Ovary (tissue), 9 donors: ENCODE data around the gene MEGF6. TPM values are rescaled to one million over a fixed set of nuclear protein-coding genes. Genes with fewer than 3 reads are reported as not detected.
"Not testable (repeated sequence)": the region's sequence is repeated elsewhere in the genome, so short reads cannot be mapped to it uniquely, and the experiment has no call there.

Source experiments
- DNase-seq, 5 donors: peaks; one replicate each; pipeline ENCODE4 v3.0.0-alpha.2; 2019 to 2020
- H3K27ac ChIP-seq, 2 donors: fragments of 200-600 bp; one replicate each; pipeline versions ENCODE4 v1.5.1 to v1.8.0; 2019 to 2022
- H3K27me3 ChIP-seq: fragments of 200-600 bp; one replicate; pipeline ENCODE4 v1.8.0; 2022
- H3K36me3 ChIP-seq: fragments of 200-600 bp; sonication (generic); one replicate; pipeline ENCODE4 v1.5.1; 2019
- H3K4me1 ChIP-seq: one replicate; pipeline ENCODE4 v1.8.1; 2013; ENCODE audit warnings: mild to moderate bottlenecking, moderate library complexity; ENCODE audit not compliant: insufficient read depth
- H3K4me3 ChIP-seq: fragments of 200-600 bp; sonication (generic); one replicate; pipeline ENCODE4 v1.5.1; 2017
- H3K9me3 ChIP-seq, 2 donors: fragments of 200-600 bp in 1 of 2; sonication (generic) in 1 of 2; one replicate each; pipeline versions ENCODE4 v1.5.1 to v1.8.1; 2013 to 2019; ENCODE audit warnings: mild to moderate bottlenecking in 1 of 2, moderate library complexity in 1 of 2
- EP300 ChIP-seq: sonication (generic); formaldehyde crosslinking; IDR thresholded peaks from one replicate; pipeline ENCODE4 v1.6.1; 2017; ENCODE audit warnings: antibody characterized with exemption
- POLR2A ChIP-seq: fragments of 450-650 bp; IDR thresholded peaks from one replicate; pipeline ENCODE4 v1.6.1; 2017; ENCODE audit warnings: antibody characterized with exemption, mild to moderate bottlenecking, moderate library complexity
- WGBS, 3 donors: extraction: QIAGEN DNeasy Blood & Tissue Kit in 1 of 3; methylation state at CpG; one replicate each; pipeline versions ENCODE4 v1.1.5 to v1.1.7; 2013 to 2017; 5-methylcytosine and 5-hydroxymethylcytosine counted together
- intact Hi-C, 4 donors: fragments of 100-400 bp; cut with DNase I; formaldehyde crosslinking; loops; one replicate each; pipeline versions ENCODE4 v1.11.0 to v1.15.1; 2022 to 2023
- polyA plus RNA-seq, 2 donors: library from polyadenylated mRNA; stranded (reverse); fragments of 200-250 nt in 1 of 2; fragments of 350-450 nt in 1 of 2; fragmentation: Illumina TruSeq in 1 of 2; extraction: RNeasy Lipid Tissue Mini Kit (QIAGEN cat#74804) in 1 of 2; gene quantifications; one replicate each; pipeline ENCODE4 v1.2.3, GENCODE V29; 2013 to 2014
- total RNA-seq, 7 donors: library from RNA; depleted of rRNA in 2 of 7; stranded (reverse); fragments of >200 nt in 2 of 7; fragmentation: NEBNext Ultra II Directional in 3 of 7; extraction: Animal tissue kit (Norgen Biotek cat#: 25700) in 3 of 7; gene quantifications; one replicate each; pipeline versions ENCODE4 v1.1.0 to v1.2.4, GENCODE V29; 2016 to 2023
- TF ChIP-seq, protein P1 (sequence below), 3 donors: fragments of 450-650 bp in 2 of 3; fragments of 200-600 bp in 1 of 3; IDR thresholded peaks; one replicate each; pipeline versions ENCODE4 v1.5.1 to v1.8.0; 2016 to 2022; ENCODE audit warnings: antibody characterized with exemption in 3 of 3, mild to moderate bottlenecking in 1 of 3
- donor health status: DM: no; HTN: no; CAD: no; lungs with moderate emphysema.
- donor health status: DM: no; HTN: no; CAD: no.
- donor health status: Bipolar disorder and iron deficiency.
- donor health status: DM: yes; HTN: yes; CAD: no.
- donor health status: DM: no; HTN: no; CAD: no.
- donor health status: DM: yes; HTN: yes; CAD: no.

The MEGF6 gene
- total and polyA plus RNA-seq, 9 donors, result 0.10 to 117 (median 12.5) TPM

- DNase-seq, result no peak
- Histone ChIP-seq H3K4me1 (no peaks in the 10 kb centered on the region), H3K27ac (no peak overlapping the region), H3K36me3 (no peaks in the 10 kb centered on the region), H3K4me3 (no peak overlapping the region), H3K27me3 (no peaks in the 10 kb centered on the region), H3K9me3 (no peaks in the 10 kb centered on the region)
- 88 to 100% (median 92%) methylated on average over 4 to 8 of the region's 8 CpGs for WGBS, 3 donors
- no peak for TF ChIP-seq EP300
- TF ChIP-seq POLR2A, result no peak
- TF ChIP-seq, protein P1, sequence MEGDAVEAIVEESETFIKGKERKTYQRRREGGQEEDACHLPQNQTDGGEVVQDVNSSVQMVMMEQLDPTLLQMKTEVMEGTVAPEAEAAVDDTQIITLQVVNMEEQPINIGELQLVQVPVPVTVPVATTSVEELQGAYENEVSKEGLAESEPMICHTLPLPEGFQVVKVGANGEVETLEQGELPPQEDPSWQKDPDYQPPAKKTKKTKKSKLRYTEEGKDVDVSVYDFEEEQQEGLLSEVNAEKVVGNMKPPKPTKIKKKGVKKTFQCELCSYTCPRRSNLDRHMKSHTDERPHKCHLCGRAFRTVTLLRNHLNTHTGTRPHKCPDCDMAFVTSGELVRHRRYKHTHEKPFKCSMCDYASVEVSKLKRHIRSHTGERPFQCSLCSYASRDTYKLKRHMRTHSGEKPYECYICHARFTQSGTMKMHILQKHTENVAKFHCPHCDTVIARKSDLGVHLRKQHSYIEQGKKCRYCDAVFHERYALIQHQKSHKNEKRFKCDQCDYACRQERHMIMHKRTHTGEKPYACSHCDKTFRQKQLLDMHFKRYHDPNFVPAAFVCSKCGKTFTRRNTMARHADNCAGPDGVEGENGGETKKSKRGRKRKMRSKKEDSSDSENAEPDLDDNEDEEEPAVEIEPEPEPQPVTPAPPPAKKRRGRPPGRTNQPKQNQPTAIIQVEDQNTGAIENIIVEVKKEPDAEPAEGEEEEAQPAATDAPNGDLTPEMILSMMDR (IDR thresholded peaks at IDR 0.05), result no peak
- intact Hi-C loops, result no loop called here
These were observed 32.9 kb downstream of the MEGF6 start for GRCh38 chr1:3578433-3578805.

GRCh38 chr1:3577711-3578432 lies 33.4 kb downstream of the MEGF6 start:
- DNase-seq, result no peak
- Histone ChIP-seq H3K27ac (no peak overlapping the region), H3K9me3 (no peaks in the 10 kb centered on the region), H3K27me3 (no peaks in the 10 kb centered on the region), H3K4me1 (no peaks in the 10 kb centered on the region), H3K36me3 (no peaks in the 10 kb centered on the region), H3K4me3 (no peak overlapping the region)
- intact Hi-C loops, result no loop called here
- WGBS, 3 donors, result 60 to 70% (median 60%) methylated on average over 26 to 27 of the region's 27 CpGs
- TF ChIP-seq POLR2A, result no peak
- TF ChIP-seq, protein P1 (IDR thresholded peaks at IDR 0.05), result no peak
- no peak for TF ChIP-seq EP300

GRCh38 chr1:3577300-3577699 lies 34.0 kb downstream of the MEGF6 start:
- WGBS, 3 donors, result 15 to 32% (median 17%) methylated on average over 7 of the region's 7 CpGs
- intact Hi-C loops, result no loop called here
- no peaks in the 10 kb centered on the region for H3K9me3 ChIP-seq
- H3K27me3 ChIP-seq, result no peaks in the 10 kb centered on the region
- H3K36me3 ChIP-seq, result no peaks in the 10 kb centered on the region
- no peak for DNase-seq
- H3K4me3 ChIP-seq, result no peak overlapping the region
- no peak for TF ChIP-seq POLR2A
- no peak for TF ChIP-seq EP300
- TF ChIP-seq, protein P1 (IDR thresholded peaks at IDR 0.05), result no peak
- no peak overlapping the region for H3K27ac ChIP-seq
- no peaks in the 10 kb centered on the region for H3K4me1 ChIP-seq

DNA sequence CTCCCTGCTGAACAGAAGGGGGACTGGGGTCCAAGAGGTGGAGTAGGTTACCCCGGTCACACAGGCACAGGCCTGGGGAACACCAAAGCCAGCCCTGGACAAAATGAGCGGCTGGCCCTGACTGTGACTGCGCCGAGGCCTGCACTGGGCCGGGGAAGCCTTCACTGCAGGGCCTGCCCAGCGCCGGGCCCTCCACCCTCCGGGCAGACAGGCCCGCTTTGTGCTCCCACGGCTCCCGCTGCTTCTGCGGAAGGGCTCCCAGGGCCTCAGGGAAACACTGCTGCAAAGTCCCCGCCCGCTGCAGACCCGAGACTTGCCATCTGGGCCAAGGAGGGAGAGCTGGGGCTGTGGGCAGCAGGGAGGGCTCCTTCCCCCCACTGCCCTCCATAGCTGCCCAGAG lies 35.3 kb downstream of the MEGF6 start:
- DNase-seq, result no peak
- intact Hi-C loops, result no loop called here
- H3K27ac ChIP-seq, result no peak overlapping the region
- H3K27me3 ChIP-seq, result no peaks in the 10 kb centered on the region
- TF ChIP-seq EP300, result no peak
- TF ChIP-seq, protein P1 (IDR thresholded peaks at IDR 0.05), result no peak
- no peak for TF ChIP-seq POLR2A
- WGBS, 3 donors, result 88 to 92% (median 90%) methylated on average over 15 of the region's 15 CpGs
- H3K36me3 ChIP-seq, result no peaks in the 10 kb centered on the region
- H3K9me3 ChIP-seq, result no peaks in the 10 kb centered on the region
- no peak overlapping the region for H3K4me3 ChIP-seq
- H3K4me1 ChIP-seq, result no peaks in the 10 kb centered on the region

DNA sequence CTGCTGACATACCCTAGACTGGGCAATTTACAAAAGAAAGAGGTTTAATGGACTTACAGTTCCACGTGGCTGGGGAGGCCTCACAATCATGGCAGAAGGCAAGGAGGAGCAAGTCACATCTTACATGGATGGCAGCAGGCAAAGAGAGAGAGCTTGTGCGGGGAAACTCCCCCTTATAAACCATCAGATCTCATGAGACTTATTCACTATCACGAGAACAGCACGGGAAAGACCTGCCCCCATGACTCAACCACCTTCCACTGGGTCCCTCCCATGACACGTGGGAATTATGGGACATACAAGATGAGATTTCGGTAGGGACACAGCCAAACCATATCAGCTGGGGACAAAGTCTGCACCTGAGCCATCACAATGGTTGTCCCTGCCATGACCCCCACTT lies 35.8 kb downstream of the MEGF6 start:
- intact Hi-C loops, H3K27ac ChIP-seq: not testable (repeated sequence)

More for the DNA sequence above, 35.8 kb downstream of the MEGF6 start:
- H3K4me3 ChIP-seq, H3K4me1 ChIP-seq, H3K36me3 ChIP-seq, H3K27me3 ChIP-seq, DNase-seq, H3K9me3 ChIP-seq: not testable (repeated sequence)
- WGBS, 3 donors, result 83 to 95% (median 90%) methylated on average over 6 of the region's 6 CpGs
